WTC11 (cell line): ENCODE measurements around the gene EPHA6. TPM values are rescaled to one million over a fixed set of nuclear protein-coding genes. Genes with fewer than 3 reads are reported as not detected.

Source experiments
- ATAC-seq: fragments of 200-7000 bp; cut with Tn5 transposase; 2 replicates; pipeline ENCODE4 v1.10.0; 2021; ENCODE audit warnings: mild to moderate bottlenecking, moderate library complexity
- CTCF ChIA-PET: fragments of 300-600 bp; sonication (Branson Sonifier 250); formaldehyde crosslinking; loops from one replicate; lab custom pipeline; 2021; ENCODE audit warnings: antibody characterized with exemption; lab: Charles Lee
- POLR2A ChIA-PET: fragments of 350-600 bp; sonication (Branson Sonifier 250); formaldehyde crosslinking; loops from one replicate; lab custom pipeline; 2021; ENCODE audit warnings: antibody characterized with exemption; lab: Charles Lee
- DNase-seq: peaks from one replicate; pipeline ENCODE4 v3.0.0; 2021; ENCODE audit warnings: low spot score
- H3K27ac Mint-ChIP-seq: 2 replicates; pipeline ENCODE4 v1.8.0; 2021; ENCODE audit warnings: mixed read lengths
- H3K27me3 Mint-ChIP-seq: 2 replicates; pipeline ENCODE4 v1.8.0; 2021; ENCODE audit warnings: low read depth, mild to moderate bottlenecking, moderate library complexity, mixed read lengths
- H3K36me3 Mint-ChIP-seq: 2 replicates; pipeline ENCODE4 v1.8.0; 2021; ENCODE audit warnings: mixed read lengths
- H3K4me1 Mint-ChIP-seq: 2 replicates; pipeline ENCODE4 v1.8.0; 2022; ENCODE audit warnings: mixed read lengths
- H3K4me3 Mint-ChIP-seq: 2 replicates; pipeline ENCODE4 v1.8.0; 2021; ENCODE audit warnings: mild to moderate bottlenecking, moderate library complexity, mixed read lengths
- H3K9me3 Mint-ChIP-seq: 2 replicates; pipeline ENCODE4 v1.8.0; 2021; ENCODE audit warnings: mixed read lengths
- CBFB ChIP-seq: sonication (generic); formaldehyde crosslinking; IDR thresholded peaks from 2 replicates; pipeline ENCODE4 v1.8.1; 2022; ENCODE audit warnings: mild to moderate bottlenecking, low read depth, missing genetic modification reagents
- CREM ChIP-seq: sonication (generic); formaldehyde crosslinking; IDR thresholded peaks from 2 replicates; pipeline ENCODE4 v1.8.1; 2022; ENCODE audit warnings: mild to moderate bottlenecking, missing genetic modification reagents, moderate library complexity
- ETV6 ChIP-seq: sonication (generic); formaldehyde crosslinking; IDR thresholded peaks from 2 replicates; pipeline ENCODE4 v1.8.1; 2022; ENCODE audit warnings: mild to moderate bottlenecking, missing genetic modification reagents
- FOXP1 ChIP-seq: sonication (generic); formaldehyde crosslinking; IDR thresholded peaks from 2 replicates; pipeline ENCODE4 v1.8.0; 2022; ENCODE audit warnings: missing genetic modification reagents, mild to moderate bottlenecking, moderate library complexity, borderline replicate concordance
- IRF2 ChIP-seq: sonication (generic); formaldehyde crosslinking; IDR thresholded peaks from 2 replicates; pipeline ENCODE4 v1.8.0; 2022; ENCODE audit warnings: low read depth, missing genetic modification reagents, borderline replicate concordance
- PRRX2 ChIP-seq: fragments of 250-450 bp; sonication (Bioruptor Pico); IDR thresholded peaks from 2 replicates; pipeline ENCODE4 v1.8.0; 2021; ENCODE audit warnings: mild to moderate bottlenecking
- RELA ChIP-seq: sonication (generic); formaldehyde crosslinking; IDR thresholded peaks from 2 replicates; pipeline ENCODE4 v1.8.1; 2022; ENCODE audit warnings: missing genetic modification reagents, mild to moderate bottlenecking, borderline replicate concordance
- SMAD4 ChIP-seq: sonication (generic); formaldehyde crosslinking; IDR thresholded peaks from 2 replicates; pipeline ENCODE4 v1.8.0; 2022; ENCODE audit warnings: mild to moderate bottlenecking, missing genetic modification reagents
- SOX15 ChIP-seq: fragments of 250-450 bp; sonication (Bioruptor Pico); IDR thresholded peaks from 2 replicates; pipeline ENCODE4 v1.9.0; 2021; ENCODE audit warnings: mild to moderate bottlenecking
- ZNF121 ChIP-seq: sonication (generic); formaldehyde crosslinking; IDR thresholded peaks from 2 replicates; pipeline ENCODE4 v1.8.0; 2023; ENCODE audit warnings: missing genetic modification reagents
- ZNF219 ChIP-seq: sonication (generic); formaldehyde crosslinking; IDR thresholded peaks from 2 replicates; pipeline ENCODE4 v1.8.0; 2023; ENCODE audit warnings: missing genetic modification reagents, mild to moderate bottlenecking, borderline replicate concordance
- ZNF317 ChIP-seq: sonication (generic); formaldehyde crosslinking; IDR thresholded peaks from 2 replicates; pipeline ENCODE4 v1.8.1; 2023; ENCODE audit warnings: low read depth, mild to moderate bottlenecking, moderate library complexity, missing genetic modification reagents, borderline replicate concordance
- ZNF396 ChIP-seq: fragments of 250-450 bp; sonication (Bioruptor Pico); IDR thresholded peaks from 2 replicates; pipeline ENCODE4 v1.8.0; 2021; ENCODE audit warnings: mild to moderate bottlenecking, moderate library complexity, borderline replicate concordance
- ZNF416 ChIP-seq: fragments of 250-450 bp; sonication (Bioruptor Pico); IDR thresholded peaks from 2 replicates; pipeline ENCODE4 v1.9.0; 2021; ENCODE audit warnings: mild to moderate bottlenecking, inconsistent platforms
- total RNA-seq: library from RNA; stranded (reverse); gene quantifications from 3 replicates; pipeline ENCODE4 v1.2.3, GENCODE V29; 2021
- TF ChIP-seq, protein P1 (sequence below): sonication (generic); formaldehyde crosslinking; IDR thresholded peaks from 2 replicates; pipeline ENCODE4 v1.8.0; 2022; ENCODE audit warnings: mild to moderate bottlenecking, missing genetic modification reagents
- TF ChIP-seq, protein P2 (sequence below): sonication (generic); formaldehyde crosslinking; IDR thresholded peaks from 2 replicates; pipeline ENCODE4 v1.8.1; 2023; ENCODE audit warnings: mild to moderate bottlenecking, missing genetic modification reagents, moderate library complexity
- TF ChIP-seq, protein P3 (sequence below): sonication (generic); formaldehyde crosslinking; IDR thresholded peaks from 2 replicates; pipeline ENCODE4 v1.8.1; 2023; ENCODE audit warnings: mild to moderate bottlenecking, missing genetic modification reagents, borderline replicate concordance
- TF ChIP-seq, protein P4 (sequence below): sonication (generic); formaldehyde crosslinking; IDR thresholded peaks from 2 replicates; pipeline ENCODE4 v1.8.1; 2022; ENCODE audit warnings: mild to moderate bottlenecking, moderate library complexity, missing genetic modification reagents
- TF ChIP-seq, protein P5 (sequence below): sonication (generic); formaldehyde crosslinking; IDR thresholded peaks from 2 replicates; pipeline ENCODE4 v1.8.0; 2022; ENCODE audit warnings: mild to moderate bottlenecking, missing genetic modification reagents
- TF ChIP-seq, protein P6 (sequence below): fragments of 250-450 bp; sonication (Bioruptor Pico); conservative IDR thresholded peaks from 2 replicates; pipeline ENCODE4 v1.9.0; 2021; ENCODE audit warnings: mild to moderate bottlenecking
- TF ChIP-seq, protein P7 (sequence below): sonication (generic); formaldehyde crosslinking; IDR thresholded peaks from 2 replicates; pipeline ENCODE4 v1.8.0; 2022; ENCODE audit warnings: mild to moderate bottlenecking, missing genetic modification reagents

Gene EPHA6
- total RNA-seq, 1 experiment from 2014 or later = 2.1 TPM

DNA sequence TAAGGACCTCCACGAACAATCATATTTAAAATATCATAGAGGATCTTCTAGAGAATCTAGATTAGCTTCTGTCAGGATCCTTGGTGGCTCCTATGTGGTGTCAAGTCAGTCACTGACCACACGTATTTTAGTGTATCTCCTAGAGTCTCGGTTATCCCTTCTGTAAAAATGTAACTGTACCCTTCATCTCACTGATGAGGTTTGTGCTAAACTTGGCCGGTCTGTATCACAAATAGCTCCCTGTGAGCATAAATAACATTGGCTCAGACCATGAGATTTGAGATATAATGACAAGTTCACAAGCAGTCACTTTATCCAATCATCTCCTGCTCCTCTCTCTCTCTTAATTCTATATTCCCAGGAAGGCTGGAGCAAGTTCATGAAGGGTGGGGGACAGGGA is 856.6 kb downstream of the EPHA6 start:
- no peaks in the 10 kb centered on the region for H3K9me3 Mint-ChIP-seq
- DNase-seq (no peak), ATAC-seq (no peak)
- CTCF ChIA-PET = interaction anchor here (1.4 kb wide), 1 partner anchor 48 kb away, joined by 5 read pairs; no protein-coding TSS in a partner anchor
- no peak overlapping the region for H3K4me3 Mint-ChIP-seq
- TF ChIP-seq, protein P1, sequence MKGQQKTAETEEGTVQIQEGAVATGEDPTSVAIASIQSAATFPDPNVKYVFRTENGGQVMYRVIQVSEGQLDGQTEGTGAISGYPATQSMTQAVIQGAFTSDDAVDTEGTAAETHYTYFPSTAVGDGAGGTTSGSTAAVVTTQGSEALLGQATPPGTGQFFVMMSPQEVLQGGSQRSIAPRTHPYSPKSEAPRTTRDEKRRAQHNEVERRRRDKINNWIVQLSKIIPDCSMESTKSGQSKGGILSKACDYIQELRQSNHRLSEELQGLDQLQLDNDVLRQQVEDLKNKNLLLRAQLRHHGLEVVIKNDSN = no peak
- TF ChIP-seq ZNF396 (CRISPR knock-in tag) (no peak), ZNF416 (no peak), ZNF219 (CRISPR knock-in tag) (no peak)
- POLR2A ChIA-PET = interaction anchor here (0.5 kb wide), 1 partner anchor 1208 kb away, joined by 3 read pairs; no protein-coding TSS in a partner anchor
- no peak overlapping the region for H3K27ac Mint-ChIP-seq
- peaks cover 11% of the 10 kb centered on the region for H3K4me1 Mint-ChIP-seq
- H3K27me3 Mint-ChIP-seq = no peaks in the 10 kb centered on the region
- no peaks in the 10 kb centered on the region for H3K36me3 Mint-ChIP-seq

DNA sequence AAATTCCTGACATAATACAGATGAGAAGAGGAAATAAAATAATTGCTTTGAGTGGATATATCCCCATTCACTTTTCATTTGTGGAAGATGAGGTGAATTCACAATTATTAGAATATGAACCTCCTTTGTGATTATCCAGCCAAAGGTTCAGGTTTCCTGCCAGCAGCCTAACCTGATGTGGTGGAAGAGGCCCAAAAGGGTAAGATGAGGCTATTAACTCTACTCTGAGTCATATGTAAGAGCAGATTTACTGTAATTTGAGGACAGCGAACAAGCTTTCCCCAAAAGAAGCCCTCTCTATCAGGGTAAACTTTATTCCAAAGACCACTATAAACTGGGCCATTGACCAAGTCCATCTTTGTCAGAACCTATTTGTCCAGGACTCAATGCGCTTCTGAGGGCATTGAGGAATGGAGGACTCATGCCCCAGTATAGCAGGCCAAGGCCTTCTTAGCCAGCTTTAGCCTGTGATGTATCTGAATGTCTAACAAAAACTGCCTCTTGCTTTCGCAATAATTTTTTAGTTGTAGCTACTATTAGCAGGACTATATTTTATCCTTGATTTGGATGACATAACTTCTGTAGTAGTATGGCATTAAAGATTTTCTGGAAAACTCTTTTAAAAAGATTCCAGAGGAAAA is 859.1 kb downstream of the EPHA6 start:
- H3K9me3 Mint-ChIP-seq = no peaks in the 10 kb centered on the region
- ATAC-seq (no peak), DNase-seq (no peak)
- CTCF ChIA-PET = no interaction called here
- no peak overlapping the region for H3K4me3 Mint-ChIP-seq
- no peak overlapping the region for H3K27ac Mint-ChIP-seq
- no peak for TF ChIP-seq ZNF121 (CRISPR knock-in tag)
- TF ChIP-seq CREM (CRISPR knock-in tag) = no peak
- no peak for TF ChIP-seq ETV6 (CRISPR knock-in tag)
- no peak for TF ChIP-seq CBFB (CRISPR knock-in tag)
- no peak for TF ChIP-seq SMAD4 (CRISPR knock-in tag)
- TF ChIP-seq ZNF317 (CRISPR knock-in tag) = no peak
- no peak for TF ChIP-seq RELA (CRISPR knock-in tag)
- no peak for TF ChIP-seq IRF2
- TF ChIP-seq, protein P2, sequence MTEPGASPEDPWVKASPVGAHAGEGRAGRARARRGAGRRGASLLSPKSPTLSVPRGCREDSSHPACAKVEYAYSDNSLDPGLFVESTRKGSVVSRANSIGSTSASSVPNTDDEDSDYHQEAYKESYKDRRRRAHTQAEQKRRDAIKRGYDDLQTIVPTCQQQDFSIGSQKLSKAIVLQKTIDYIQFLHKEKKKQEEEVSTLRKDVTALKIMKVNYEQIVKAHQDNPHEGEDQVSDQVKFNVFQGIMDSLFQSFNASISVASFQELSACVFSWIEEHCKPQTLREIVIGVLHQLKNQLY (CRISPR knock-in tag) = no peak
- TF ChIP-seq, protein P3, sequence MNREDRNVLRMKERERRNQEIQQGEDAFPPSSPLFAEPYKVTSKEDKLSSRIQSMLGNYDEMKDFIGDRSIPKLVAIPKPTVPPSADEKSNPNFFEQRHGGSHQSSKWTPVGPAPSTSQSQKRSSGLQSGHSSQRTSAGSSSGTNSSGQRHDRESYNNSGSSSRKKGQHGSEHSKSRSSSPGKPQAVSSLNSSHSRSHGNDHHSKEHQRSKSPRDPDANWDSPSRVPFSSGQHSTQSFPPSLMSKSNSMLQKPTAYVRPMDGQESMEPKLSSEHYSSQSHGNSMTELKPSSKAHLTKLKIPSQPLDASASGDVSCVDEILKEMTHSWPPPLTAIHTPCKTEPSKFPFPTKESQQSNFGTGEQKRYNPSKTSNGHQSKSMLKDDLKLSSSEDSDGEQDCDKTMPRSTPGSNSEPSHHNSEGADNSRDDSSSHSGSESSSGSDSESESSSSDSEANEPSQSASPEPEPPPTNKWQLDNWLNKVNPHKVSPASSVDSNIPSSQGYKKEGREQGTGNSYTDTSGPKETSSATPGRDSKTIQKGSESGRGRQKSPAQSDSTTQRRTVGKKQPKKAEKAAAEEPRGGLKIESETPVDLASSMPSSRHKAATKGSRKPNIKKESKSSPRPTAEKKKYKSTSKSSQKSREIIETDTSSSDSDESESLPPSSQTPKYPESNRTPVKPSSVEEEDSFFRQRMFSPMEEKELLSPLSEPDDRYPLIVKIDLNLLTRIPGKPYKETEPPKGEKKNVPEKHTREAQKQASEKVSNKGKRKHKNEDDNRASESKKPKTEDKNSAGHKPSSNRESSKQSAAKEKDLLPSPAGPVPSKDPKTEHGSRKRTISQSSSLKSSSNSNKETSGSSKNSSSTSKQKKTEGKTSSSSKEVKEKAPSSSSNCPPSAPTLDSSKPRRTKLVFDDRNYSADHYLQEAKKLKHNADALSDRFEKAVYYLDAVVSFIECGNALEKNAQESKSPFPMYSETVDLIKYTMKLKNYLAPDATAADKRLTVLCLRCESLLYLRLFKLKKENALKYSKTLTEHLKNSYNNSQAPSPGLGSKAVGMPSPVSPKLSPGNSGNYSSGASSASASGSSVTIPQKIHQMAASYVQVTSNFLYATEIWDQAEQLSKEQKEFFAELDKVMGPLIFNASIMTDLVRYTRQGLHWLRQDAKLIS (CRISPR knock-in tag) = no peak
- TF ChIP-seq, protein P4, sequence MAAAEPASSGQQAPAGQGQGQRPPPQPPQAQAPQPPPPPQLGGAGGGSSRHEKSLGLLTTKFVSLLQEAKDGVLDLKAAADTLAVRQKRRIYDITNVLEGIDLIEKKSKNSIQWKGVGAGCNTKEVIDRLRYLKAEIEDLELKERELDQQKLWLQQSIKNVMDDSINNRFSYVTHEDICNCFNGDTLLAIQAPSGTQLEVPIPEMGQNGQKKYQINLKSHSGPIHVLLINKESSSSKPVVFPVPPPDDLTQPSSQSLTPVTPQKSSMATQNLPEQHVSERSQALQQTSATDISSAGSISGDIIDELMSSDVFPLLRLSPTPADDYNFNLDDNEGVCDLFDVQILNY (CRISPR knock-in tag) = no peak
- TF ChIP-seq PRRX2 (CRISPR knock-in tag) = no peak
- TF ChIP-seq, protein P5, sequence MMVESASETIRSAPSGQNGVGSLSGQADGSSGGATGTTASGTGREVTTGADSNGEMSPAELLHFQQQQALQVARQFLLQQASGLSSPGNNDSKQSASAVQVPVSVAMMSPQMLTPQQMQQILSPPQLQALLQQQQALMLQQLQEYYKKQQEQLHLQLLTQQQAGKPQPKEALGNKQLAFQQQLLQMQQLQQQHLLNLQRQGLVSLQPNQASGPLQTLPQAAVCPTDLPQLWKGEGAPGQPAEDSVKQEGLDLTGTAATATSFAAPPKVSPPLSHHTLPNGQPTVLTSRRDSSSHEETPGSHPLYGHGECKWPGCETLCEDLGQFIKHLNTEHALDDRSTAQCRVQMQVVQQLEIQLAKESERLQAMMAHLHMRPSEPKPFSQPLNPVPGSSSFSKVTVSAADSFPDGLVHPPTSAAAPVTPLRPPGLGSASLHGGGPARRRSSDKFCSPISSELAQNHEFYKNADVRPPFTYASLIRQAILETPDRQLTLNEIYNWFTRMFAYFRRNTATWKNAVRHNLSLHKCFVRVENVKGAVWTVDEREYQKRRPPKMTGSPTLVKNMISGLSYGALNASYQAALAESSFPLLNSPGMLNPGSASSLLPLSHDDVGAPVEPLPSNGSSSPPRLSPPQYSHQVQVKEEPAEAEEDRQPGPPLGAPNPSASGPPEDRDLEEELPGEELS (CRISPR knock-in tag) = no peak
- TF ChIP-seq ZNF416 = no peak
- TF ChIP-seq, protein P6, sequence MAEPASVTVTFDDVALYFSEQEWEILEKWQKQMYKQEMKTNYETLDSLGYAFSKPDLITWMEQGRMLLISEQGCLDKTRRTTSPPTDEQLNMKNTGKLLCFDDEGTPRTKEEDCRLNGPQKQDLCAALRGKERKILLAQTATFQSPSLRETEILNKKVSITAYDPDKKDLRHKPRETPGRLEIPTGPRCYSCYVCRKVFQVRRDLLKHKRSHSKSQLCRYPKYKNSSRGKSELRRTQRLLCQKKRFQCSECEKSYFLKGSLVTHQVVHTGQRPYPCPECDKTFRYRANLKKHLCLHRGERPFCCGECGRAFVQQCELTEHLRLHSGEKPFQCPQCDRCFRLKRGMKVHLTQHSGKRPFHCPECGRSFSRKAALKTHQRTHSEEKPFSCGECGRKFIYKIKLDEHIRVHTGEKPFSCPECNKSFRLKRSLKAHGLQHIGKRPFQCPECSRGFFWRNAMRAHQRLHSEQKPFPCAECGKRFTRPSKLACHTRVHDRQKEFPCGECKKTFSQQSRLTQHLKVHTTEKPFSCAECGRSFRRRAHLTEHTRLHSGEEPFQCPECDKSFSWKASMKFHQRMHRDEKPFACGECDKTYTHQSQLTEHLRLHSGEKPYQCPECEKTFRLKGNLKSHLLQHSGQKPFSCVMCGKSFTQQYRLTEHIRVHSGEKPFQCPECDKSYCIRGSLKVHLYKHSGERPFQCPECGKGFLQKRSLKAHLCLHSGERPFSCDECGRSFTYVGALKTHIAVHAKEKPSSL (CRISPR knock-in tag) = no peak
- no peak for TF ChIP-seq FOXP1 (CRISPR knock-in tag)
- TF ChIP-seq, protein P7, sequence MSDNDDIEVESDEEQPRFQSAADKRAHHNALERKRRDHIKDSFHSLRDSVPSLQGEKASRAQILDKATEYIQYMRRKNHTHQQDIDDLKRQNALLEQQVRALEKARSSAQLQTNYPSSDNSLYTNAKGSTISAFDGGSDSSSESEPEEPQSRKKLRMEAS (CRISPR knock-in tag) = no peak
- TF ChIP-seq SOX15 (CRISPR knock-in tag) = no peak
- POLR2A ChIA-PET = no interaction called here
- no peaks in the 10 kb centered on the region for H3K27me3 Mint-ChIP-seq
- no peaks in the 10 kb centered on the region for H3K36me3 Mint-ChIP-seq
- H3K4me1 Mint-ChIP-seq = peaks cover 6% of the 10 kb centered on the region
